Erythroblast (primary cell): ENCODE results near the gene C1orf141.

ENCODE experiments used
- DNase-seq, 2 experiments: peaks; one replicate each; lab custom pipeline; 2025; lab: John Stamatoyannopoulos, UW
- GATA1 ChIP-seq: IDR thresholded peaks from 2 replicates; pipeline ENCODE4 v1.6.1; 2011; ENCODE audit warnings: low read depth, mild to moderate bottlenecking, control low read depth, low read length, moderate library complexity
- POLR2A ChIP-seq: IDR thresholded peaks from 2 replicates; pipeline ENCODE4 v1.6.1; 2011; ENCODE audit warnings: mild to moderate bottlenecking, low read length

The C1orf141 gene

DNA sequence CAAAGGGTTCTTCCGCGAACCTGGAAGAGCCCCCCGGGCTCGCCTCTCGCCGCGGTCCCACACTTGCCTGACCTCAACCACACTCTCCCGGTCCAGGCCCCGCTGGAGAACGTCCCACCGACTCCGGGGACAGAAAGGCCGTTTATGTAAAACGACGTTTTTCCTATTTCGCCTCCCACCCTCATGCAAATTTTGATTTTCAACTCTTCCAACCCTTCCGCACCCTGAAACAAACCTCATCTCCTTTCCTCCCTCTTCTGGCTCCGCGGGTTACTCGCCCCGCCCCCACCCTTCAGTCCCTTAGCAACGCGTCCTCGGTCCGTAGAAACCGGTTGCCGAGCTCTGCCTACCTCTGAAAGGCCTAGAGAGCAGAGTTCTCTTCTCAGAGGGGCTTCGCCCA lies at the start of gene C1orf141:
Gene C1orf141 (minus strand): TSS at position 276 of the 400 bp plus-strand sequence. CDS start 7,730 bp downstream, outside the sequence.
- no peak for TF ChIP-seq POLR2A
- TF ChIP-seq GATA1: no peak

DNA sequence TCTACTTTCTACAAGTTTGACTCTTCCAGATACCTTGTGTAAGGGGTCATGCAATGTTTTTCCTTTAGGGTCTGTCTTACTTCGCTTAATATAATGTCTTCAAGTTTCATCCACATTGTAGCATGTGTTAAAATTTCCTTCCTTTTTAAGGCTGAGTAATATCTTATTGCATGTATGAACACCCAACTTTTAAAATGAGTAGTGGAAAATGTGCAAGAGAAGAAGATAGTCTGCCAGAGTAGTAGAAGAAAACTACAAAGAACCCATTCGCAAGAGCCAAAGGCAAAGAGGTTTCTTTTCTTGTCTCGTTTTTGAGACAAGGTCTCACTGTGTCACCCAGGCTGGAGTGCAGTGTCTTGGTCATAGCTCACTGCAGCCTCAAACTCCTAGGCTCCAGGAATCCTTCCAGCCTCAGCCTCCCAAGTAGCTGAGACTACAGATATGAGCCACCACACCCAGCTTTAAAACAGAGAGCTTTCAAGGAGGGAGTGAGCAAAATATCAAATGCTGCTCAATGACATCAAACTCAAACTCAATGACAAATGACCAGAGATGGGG lies 40.8 kb upstream of the C1orf141 start:
- DNase-seq: no peak
- TF ChIP-seq POLR2A: no peak
- no peak for TF ChIP-seq GATA1

More for the DNA sequence above, at the start of gene C1orf141:
- peak; percentile 53 to 64 for DNase-seq

DNA sequence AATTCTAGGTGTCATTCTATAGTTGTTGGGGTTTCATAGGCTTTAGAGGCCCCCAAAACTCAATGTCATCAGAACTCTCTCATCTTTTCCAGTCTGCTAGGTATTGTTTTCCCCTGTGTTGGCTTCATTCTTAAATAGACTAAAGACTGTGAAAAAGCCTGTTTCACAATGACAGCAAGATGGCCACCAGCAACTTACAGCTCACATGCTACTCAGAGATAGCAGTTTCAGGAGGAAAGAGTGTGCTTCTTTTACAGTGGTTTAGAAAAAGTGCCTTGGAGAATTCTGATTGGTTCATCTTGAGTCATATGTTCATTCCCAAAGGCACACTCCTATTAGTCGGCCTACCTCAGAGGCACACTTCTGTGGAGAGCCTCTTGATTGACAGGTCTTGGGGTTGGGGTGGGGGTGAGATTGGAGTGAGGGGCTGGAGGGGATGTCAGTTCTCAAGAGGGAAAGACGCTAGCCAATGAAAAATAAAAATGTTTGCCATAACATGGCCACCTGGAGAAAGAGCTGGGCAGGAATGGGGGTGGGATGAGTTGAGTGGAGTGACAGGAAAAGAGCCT lies 40.0 kb upstream of the C1orf141 start:
- DNase-seq: no peak
- TF ChIP-seq POLR2A: no peak
- no peak for TF ChIP-seq GATA1

DNA sequence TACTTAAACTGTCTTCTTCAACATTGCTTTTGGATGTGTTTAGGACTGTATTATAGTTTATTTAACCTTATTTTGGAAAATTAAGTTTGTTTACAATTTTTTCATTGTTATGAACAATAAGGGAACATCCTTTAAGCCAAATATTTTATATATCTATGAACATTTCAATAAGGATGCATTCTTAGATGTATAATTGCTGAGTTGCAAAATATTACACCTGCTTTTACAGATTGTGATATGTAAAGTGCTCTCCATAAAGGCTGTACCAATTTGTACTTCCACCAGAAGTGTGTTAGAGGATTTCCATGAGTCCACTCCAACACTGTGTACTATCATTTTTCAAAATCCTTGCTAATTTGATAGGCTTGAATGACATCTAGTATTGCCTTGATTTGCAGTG lies 39.2 kb upstream of the C1orf141 start:
- TF ChIP-seq POLR2A (no peak), GATA1 (no peak)
- DNase-seq: no peak

DNA sequence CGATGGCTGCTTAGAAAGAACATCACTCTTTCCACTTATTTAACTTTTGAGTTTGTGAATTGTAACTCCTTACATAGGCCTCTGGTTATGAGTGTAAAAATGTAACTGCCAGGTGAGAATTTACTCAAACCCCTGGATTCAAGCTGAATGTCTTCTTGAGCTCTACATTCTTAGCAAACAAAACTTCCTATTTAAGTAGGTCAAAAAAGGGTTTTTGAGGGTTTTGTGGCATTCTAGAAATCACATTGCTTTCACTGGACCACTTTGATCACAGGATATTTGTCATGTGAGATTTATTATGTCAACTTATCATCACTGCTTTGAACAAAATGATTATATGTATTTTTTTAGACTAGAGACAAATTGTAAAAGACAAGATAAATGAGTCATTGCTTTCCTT lies 37.2 kb upstream of the C1orf141 start:
- no peak for TF ChIP-seq GATA1
- TF ChIP-seq POLR2A: no peak
- DNase-seq: no peak

DNA sequence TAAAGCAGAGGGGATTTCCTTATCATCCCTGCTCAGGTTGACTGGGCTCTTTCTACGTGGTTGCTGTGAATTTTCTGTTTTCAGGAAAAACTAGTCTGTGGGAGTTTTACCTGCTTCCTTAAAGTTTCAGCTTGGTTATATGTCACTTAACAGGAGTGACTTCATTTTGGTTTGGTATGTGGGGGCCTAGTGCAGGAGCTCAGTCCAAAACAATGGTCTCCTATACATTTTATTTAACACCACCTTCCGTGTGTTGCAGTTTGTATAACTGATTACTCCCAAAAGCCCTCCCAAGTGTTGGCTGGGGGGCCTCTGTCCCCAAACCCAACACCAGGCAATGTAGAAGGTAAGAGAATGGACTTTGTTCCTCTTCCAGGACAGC lies 36.8 kb upstream of the C1orf141 start:
- no peak for DNase-seq
- TF ChIP-seq GATA1: no peak
- no peak for TF ChIP-seq POLR2A

DNA sequence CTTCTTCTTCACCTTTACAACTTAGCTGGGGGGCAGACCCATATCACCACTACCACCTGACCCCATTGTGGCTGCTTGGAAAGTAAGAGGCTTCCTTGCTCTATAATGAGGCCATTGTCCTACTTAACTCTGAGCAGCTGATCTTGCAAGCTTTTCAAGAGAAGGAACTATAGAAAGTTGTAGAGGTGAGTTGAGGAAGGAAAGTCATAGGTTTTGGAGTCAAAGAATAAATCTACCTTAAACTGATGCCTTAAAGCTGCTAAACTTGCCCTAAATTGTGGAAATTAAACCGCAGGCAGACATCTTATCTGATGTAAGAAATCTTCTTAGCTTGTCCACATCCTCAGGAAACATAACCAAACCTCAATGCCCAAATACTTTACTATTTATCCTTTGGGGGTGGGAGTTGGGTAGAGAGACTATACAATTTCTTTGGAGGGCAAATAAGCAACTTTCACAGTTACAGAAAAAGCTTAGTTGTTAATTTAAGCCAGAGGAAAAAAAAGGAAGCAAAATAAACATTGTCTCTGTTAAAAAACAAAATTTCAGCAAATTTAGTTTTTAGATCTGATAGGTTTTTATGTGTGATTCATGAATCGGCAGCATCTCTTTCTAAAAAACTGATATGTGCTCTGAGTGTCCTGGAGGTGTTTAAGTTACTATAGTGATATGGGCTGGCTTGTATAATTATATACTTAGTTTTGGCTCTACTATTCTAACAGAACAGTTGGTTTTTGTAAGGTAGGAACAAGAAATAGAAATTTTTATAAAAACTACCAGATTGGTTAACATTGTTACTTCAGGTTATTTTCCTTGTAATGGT lies 36.2 kb upstream of the C1orf141 start:
- DNase-seq: no peak
- no peak for TF ChIP-seq GATA1
- no peak for TF ChIP-seq POLR2A

DNA sequence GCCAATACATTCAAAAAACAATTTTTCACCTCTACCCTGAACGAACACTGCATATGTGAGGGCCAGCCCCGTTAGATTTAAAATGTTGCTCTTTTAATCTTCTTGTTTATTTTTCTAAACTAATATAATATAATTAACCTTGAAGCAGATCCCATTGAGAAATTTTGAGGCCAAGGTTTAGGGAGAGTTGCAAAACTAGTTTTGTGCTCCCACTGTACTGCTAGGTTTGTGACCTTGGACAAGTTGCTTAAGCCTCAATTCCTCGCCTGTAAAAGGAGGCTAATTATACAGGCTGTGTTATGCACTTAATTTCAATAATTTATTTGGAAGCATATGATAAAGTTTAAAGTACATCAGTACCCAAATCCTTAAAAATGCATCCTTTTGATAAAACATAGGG lies 35.2 kb upstream of the C1orf141 start:
- no peak for TF ChIP-seq POLR2A
- TF ChIP-seq GATA1: no peak
- DNase-seq: no peak

DNA sequence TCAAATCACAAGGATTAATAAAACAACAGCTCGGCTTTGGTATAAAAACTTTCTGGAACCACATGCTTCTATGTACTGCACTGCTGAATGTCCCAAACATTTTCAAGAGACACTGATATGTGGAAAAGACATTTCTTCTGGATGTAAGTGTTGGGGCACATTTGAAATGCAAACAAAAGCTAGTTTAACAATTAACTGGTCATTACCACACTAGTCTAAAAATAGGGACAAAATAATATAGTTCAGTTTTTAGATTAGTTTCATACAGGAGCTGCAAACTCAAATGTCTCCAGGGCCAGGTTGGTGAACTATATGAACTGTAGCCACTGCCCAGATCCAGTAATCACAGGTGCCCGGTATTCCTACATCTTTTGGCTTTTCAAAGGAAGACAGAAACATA lies 34.7 kb upstream of the C1orf141 start:
- TF ChIP-seq POLR2A (no peak), GATA1 (no peak)
- no peak for DNase-seq

DNA sequence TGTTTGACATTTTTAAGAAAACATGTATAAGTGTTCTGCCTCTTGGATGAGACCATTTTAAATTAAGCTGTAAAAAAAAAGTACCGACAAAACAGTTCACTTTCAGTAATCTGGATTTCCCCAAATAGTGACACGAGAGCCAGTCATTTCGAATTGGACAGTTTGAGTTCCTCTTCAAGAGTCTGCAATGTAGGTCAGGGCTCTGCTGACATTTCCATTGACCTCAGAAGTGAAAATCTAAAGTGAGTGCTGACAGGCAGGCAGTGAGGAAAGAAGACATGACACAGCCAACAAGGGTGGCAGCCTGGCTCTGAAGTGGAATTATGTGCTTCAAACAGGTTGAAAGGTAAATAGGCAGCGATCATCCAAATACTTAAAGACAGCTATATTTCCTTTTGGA lies 31.4 kb upstream of the C1orf141 start, which contains the start of gene IL23R:
Gene IL23R (plus strand): TSS at position 259 of the 400 bp plus-strand sequence. CDS start 1,667 bp downstream, outside the sequence.
- DNase-seq: no peak
- no peak for TF ChIP-seq GATA1
- TF ChIP-seq POLR2A: no peak

DNA sequence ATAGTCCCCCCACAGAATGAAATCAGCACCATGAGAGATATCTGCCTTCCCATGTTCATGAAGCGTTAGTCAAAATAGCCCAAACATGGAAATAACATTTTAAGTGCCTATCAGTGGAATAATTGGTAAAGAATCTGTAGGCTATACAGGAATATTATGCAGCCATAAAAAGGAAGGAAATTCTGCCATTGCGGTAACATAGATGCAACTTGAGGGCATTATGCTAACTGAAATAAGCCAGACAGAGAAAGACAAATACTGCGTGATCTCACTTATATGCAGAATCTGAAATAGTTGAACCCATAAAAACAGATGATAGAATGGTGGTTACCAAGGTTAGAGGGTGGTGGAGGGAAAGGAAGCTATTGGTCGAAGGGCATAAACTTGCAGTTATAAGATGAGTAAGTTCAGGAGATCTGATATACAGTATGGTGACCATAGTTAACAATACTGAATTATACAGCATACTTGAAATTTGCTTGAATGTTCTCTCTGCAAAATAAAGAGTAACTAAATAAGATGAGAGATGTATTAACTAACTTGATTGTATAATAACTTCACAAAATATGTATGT lies 30.8 kb upstream of the C1orf141 start:
- DNase-seq: no peak
- no peak for TF ChIP-seq GATA1
- no peak for TF ChIP-seq POLR2A

DNA sequence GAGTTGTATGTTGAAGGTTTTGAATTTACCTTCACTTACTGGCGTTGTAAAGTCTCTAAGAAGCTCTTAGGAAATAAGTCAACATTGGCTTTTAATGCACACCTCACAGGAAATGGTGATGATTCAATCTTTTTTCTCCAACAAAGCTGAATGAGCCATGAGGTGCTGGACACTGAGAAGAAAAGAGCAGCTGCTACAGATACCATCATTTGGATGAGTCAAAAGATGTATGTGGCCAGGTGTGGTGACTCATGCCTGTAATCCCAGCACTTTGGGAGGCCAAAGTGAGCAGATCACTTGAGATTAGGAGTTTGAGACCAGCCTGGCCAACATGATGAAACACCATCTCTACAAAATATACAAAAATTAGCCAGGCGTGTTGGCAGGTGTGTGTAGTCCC lies 28.2 kb upstream of the C1orf141 start:
- no peak for DNase-seq
- TF ChIP-seq POLR2A (no peak), GATA1 (no peak)

DNA sequence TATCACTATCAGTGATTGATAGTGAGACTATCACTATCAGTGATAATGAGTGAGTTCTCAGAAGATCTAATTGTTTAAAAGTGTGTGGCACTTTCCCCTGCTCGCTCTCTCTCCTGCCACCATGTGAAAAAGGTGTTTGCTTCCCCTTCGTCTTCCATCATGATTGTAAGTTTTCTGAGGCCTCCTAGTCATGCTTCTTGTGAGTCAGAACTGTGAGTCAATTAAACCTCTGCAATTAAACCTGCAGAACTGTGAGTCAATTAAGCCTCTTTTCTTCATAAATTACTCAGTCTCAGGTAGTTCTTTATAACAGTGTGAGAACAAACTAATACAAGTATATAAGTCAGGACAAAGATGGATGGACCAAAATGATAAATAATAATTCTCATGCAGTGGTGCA lies 24.5 kb upstream of the C1orf141 start:
- DNase-seq: no peak

DNA sequence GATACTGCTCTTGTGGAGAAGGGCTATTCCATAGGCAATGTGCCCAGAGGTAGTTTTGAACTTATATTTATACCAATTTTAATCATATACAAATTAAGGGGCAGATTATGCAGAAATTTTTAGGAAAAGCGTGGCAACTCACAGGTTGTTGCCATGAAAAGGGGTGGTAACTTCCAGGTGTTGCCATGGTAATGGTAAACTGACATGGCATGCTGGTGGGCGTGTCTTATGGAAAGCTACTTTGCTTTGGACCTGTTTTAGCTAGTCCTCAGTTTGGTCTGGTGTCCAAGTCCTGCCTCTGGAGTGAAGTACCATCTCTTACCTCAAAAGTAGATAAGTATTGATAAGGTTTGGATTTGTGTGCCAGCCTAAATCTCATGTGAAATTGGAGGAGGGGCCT lies 23.6 kb upstream of the C1orf141 start:
- TF ChIP-seq GATA1 (no peak), POLR2A (no peak)
- DNase-seq: no peak

More for the DNA sequence above, 24.5 kb upstream of the C1orf141 start:
- TF ChIP-seq GATA1 (no peak), POLR2A (no peak)

DNA sequence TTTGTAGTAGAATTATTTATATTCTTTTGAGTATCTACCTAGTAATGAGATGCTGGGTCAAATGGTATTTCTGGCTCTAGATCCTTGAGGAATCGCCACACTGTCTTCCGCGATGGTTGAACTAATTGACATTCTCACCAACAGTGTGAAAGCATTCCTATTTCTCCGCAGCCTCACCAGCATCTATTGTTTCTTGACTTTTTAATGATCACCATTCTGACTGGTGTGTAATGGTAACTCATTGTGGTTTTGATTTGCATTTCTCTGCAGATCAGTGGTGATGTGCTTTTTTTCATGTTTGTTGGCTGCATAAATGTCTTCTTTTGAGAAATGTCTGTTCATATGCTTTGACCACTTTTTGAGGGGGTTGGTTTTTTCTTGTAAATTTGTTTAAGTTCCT lies 16.2 kb upstream of the C1orf141 start:
- DNase-seq: no peak
- TF ChIP-seq GATA1: no peak
- no peak for TF ChIP-seq POLR2A
